Measurements from ENCODE around the gene CTCF. TPM values are rescaled to one million over a fixed set of nuclear protein-coding genes. Genes with fewer than 3 reads are reported as not detected.

CTCF gene
- total RNA-seq, 5 donors from 2014 or later (not counting 1 experiment from before 2014, with no cell fraction given) = 55.3 to 69.0 (median 64.0) TPM

GRCh38 chr16:67526149-67526791, 36.1 kb upstream of the CTCF start:
- H3K27me3 ChIP-seq (replicated peaks in 1 of 2; ENCODE audit: control insufficient read depth in 2 of 2, extremely low read depth in 1 of 2, insufficient read depth in 2 of 2, low read length in 1 of 2) = peaks cover 0 to 29% of the 10 kb centered on the region in 2 experiments
- Mint-ChIP-seq H3K4me3 (peak overlapping the region; percentile 28 to 80 (median 39)), H3K36me3 (no peaks in the 10 kb centered on the region), H3K4me1 (peaks cover 21 to 26% (median 25%) of the 10 kb centered on the region in 3 donors), H3K27me3 (peaks cover 10 to 14% of the 10 kb centered on the region in 2 donors), H3K9me3 (no peaks in the 10 kb centered on the region), H3K27ac (no peak overlapping the region)
- H3K27ac ChIP-seq (ENCODE audit: low read length) = no peak overlapping the region
- ATAC-seq (replicated peaks in 1 of 4) (no peak), DNase-seq (no peak)
- H3K4me1 ChIP-seq (ENCODE audit: control insufficient read depth in 1 of 2, extremely low read depth in 1 of 2, insufficient read depth in 2 of 2, low read length in 2 of 2) = peaks cover 8 to 39% of the 10 kb centered on the region in 2 experiments
- 88% methylated on average over 1 of the region's 3 CpGs for WGBS (ENCODE audit: insufficient coverage)
- ChIA-PET POLR2A (no interaction called here), CTCF (interaction anchor here (0.6 to 1.0 kb wide), 3 partner anchors 12 to 644 kb away, joined by 3 to 4 read pairs (median 4); no protein-coding TSS in a partner anchor)
- no peaks in the 10 kb centered on the region for H3K9me3 ChIP-seq
- H3K4me3 ChIP-seq (ENCODE audit: control insufficient read depth in 1 of 2, extremely low read depth in 1 of 2, low read length in 1 of 2) = no peak overlapping the region
- H3K36me3 ChIP-seq (ENCODE audit: control insufficient read depth in 2 of 2, extremely low read depth in 1 of 2, insufficient read depth in 1 of 2, low read length in 1 of 2) = no peaks in the 10 kb centered on the region

DNA sequence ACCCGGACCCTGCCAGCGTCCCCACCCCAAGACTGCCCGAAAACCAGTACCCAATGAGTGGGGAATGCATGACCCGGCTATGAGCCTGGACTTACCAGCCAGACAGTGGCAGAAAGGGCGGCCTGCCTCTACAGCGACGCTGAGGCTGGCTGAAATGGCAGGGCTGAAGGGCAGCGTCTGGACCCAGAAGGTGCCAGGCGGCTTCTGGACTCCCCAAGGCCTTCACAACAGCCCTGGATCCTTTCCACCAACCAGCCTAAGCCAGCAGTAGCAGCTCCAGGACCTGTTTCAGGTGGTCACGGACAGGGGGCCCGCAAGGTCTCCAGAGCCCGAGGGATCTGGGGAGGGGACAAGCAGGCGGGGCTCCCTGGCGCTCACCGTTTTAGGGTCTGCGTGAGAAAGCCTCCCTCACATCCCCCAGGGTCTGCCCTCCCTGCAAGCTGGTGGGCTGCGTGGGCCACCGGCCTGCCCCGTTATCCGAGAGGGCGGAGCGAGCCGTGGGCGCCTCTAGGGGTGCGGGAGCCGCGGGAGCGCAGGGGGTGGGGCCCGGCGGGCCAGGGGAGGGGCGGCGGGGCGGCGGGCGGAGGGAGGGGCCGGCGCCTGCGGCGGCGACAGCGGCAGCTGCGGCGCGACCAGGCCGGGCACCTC, 34.0 kb upstream of the CTCF start, which contains the start of gene RIPOR1:
TSS of gene RIPOR1 (plus strand) at position 608 of the 648 bp plus-strand sequence. CDS start 9,618 bp downstream, outside the sequence.
- Mint-ChIP-seq H3K4me1 (peaks cover 21 to 27% (median 26%) of the 10 kb centered on the region in 3 donors), H3K36me3 (no peaks in the 10 kb centered on the region), H3K27ac (peak within 1 kb of the TSS in 1 of 2 donors; percentile 59), H3K9me3 (no peaks in the 10 kb centered on the region), H3K4me3 (peak within 1 kb of the TSS; percentile 72 to 80 (median 80)), H3K27me3 (peaks cover 14 to 18% of the 10 kb centered on the region in 2 donors)
- CTCF ChIA-PET = no interaction called here
- 46% methylated on average over 19 of the region's 45 CpGs for WGBS (ENCODE audit: insufficient coverage)
- H3K4me1 ChIP-seq (ENCODE audit: control insufficient read depth in 1 of 2, extremely low read depth in 1 of 2, insufficient read depth in 2 of 2, low read length in 2 of 2) = peaks cover 8 to 35% of the 10 kb centered on the region in 2 experiments
- no peaks in the 10 kb centered on the region for H3K36me3 ChIP-seq (ENCODE audit: control insufficient read depth in 2 of 2, extremely low read depth in 1 of 2, insufficient read depth in 1 of 2, low read length in 1 of 2)
- DNase-seq (peak in 16 of 35 experiments; percentile 19 to 64 (median 40)), ATAC-seq (replicated peaks in 1 of 4) (peak; percentile 70 to 83 (median 74))
- POLR2A ChIA-PET = no interaction called here
- H3K9me3 ChIP-seq = no peaks in the 10 kb centered on the region
- no peak within 1 kb of the TSS for H3K27ac ChIP-seq (ENCODE audit: low read length)
- peak within 1 kb of the TSS; percentile 49 to 58 for H3K4me3 ChIP-seq (ENCODE audit: control insufficient read depth in 1 of 2, extremely low read depth in 1 of 2, low read length in 1 of 2)
- peaks cover 0 to 36% of the 10 kb centered on the region in 2 experiments for H3K27me3 ChIP-seq (replicated peaks in 1 of 2; ENCODE audit: control insufficient read depth in 2 of 2, extremely low read depth in 1 of 2, insufficient read depth in 2 of 2, low read length in 1 of 2)

GRCh38 chr16:67528870-67529581, 33.3 kb upstream of the CTCF start:
- POLR2A ChIA-PET = no interaction called here
- Histone ChIP-seq H3K9me3 (no peaks in the 10 kb centered on the region), H3K27ac (ENCODE audit: low read length) (no peak overlapping the region), H3K4me1 (ENCODE audit: control insufficient read depth in 1 of 2, extremely low read depth in 1 of 2, insufficient read depth in 2 of 2, low read length in 2 of 2) (peaks cover 8 to 35% of the 10 kb centered on the region in 2 experiments), H3K27me3 (replicated peaks in 1 of 2; ENCODE audit: control insufficient read depth in 2 of 2, extremely low read depth in 1 of 2, insufficient read depth in 2 of 2, low read length in 1 of 2) (peaks cover 0 to 36% of the 10 kb centered on the region in 2 experiments), H3K36me3 (ENCODE audit: control insufficient read depth in 2 of 2, extremely low read depth in 1 of 2, insufficient read depth in 1 of 2, low read length in 1 of 2) (no peaks in the 10 kb centered on the region), H3K4me3 (ENCODE audit: control insufficient read depth in 1 of 2, extremely low read depth in 1 of 2, low read length in 1 of 2) (peak overlapping the region; percentile 49 to 58)
- no peaks in the 10 kb centered on the region for H3K36me3 Mint-ChIP-seq
- H3K4me3 Mint-ChIP-seq = peak overlapping the region; percentile 72 to 80 (median 80)
- ATAC-seq (replicated peaks in 1 of 4) (peak; percentile 36 to 63 (median 52)), DNase-seq (peak in 5 of 35 experiments; percentile 24 to 35 (median 30))
- H3K9me3 Mint-ChIP-seq = no peaks in the 10 kb centered on the region
- WGBS (ENCODE audit: insufficient coverage) = 8% methylated on average over 52 of the region's 65 CpGs
- H3K4me1 Mint-ChIP-seq = peaks cover 21 to 29% (median 28%) of the 10 kb centered on the region in 3 donors
- no peak overlapping the region for H3K27ac Mint-ChIP-seq
- CTCF ChIA-PET = interaction anchor here (0.6 to 0.9 kb wide), 2 partner anchors 8 to 115 kb away, joined by 8 to 9 read pairs; no protein-coding TSS in a partner anchor
- H3K27me3 Mint-ChIP-seq = peaks cover 14 to 18% of the 10 kb centered on the region in 2 donors

DNA sequence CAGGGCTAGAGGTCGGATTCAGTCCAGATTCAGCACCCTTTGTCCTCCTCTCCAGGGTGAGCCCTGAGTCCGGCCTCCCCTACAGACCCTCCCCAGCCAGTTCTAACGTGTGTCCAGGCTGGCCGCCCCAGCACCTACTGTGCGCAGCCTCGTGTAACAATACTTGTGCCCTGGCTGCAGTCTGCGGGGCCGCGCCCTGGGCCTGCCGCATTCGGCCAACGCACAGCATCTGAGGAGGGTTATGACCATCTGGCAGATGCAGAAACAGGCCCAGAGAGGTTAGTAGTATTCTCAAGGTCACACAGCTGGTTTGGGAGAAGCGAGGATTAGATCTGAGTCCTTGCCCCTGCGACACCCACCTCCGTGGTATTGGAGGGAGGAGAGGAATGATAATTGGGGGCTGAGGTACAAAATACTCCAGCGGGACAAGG, 32.7 kb upstream of the CTCF start:
- Mint-ChIP-seq H3K27me3 (peaks cover 14 to 18% of the 10 kb centered on the region in 2 donors), H3K4me1 (peaks cover 21 to 30% (median 29%) of the 10 kb centered on the region in 3 donors), H3K36me3 (no peaks in the 10 kb centered on the region), H3K9me3 (no peaks in the 10 kb centered on the region), H3K27ac (peak overlapping the region in 1 of 2 donors; percentile 59), H3K4me3 (peak overlapping the region; percentile 72 to 80 (median 80))
- POLR2A ChIA-PET = no interaction called here
- H3K27ac ChIP-seq (ENCODE audit: low read length) = no peak overlapping the region
- WGBS (ENCODE audit: insufficient coverage) = 50% methylated on average over 16 of the region's 16 CpGs
- H3K4me3 ChIP-seq (ENCODE audit: control insufficient read depth in 1 of 2, extremely low read depth in 1 of 2, low read length in 1 of 2) = peak overlapping the region; percentile 49 to 58
- peaks cover 8 to 35% of the 10 kb centered on the region in 2 experiments for H3K4me1 ChIP-seq (ENCODE audit: control insufficient read depth in 1 of 2, extremely low read depth in 1 of 2, insufficient read depth in 2 of 2, low read length in 2 of 2)
- peaks cover 0 to 36% of the 10 kb centered on the region in 2 experiments for H3K27me3 ChIP-seq (replicated peaks in 1 of 2; ENCODE audit: control insufficient read depth in 2 of 2, extremely low read depth in 1 of 2, insufficient read depth in 2 of 2, low read length in 1 of 2)
- H3K36me3 ChIP-seq (ENCODE audit: control insufficient read depth in 2 of 2, extremely low read depth in 1 of 2, insufficient read depth in 1 of 2, low read length in 1 of 2) = no peaks in the 10 kb centered on the region
- no peaks in the 10 kb centered on the region for H3K9me3 ChIP-seq
- CTCF ChIA-PET = interaction anchor here (0.6 to 0.9 kb wide), 2 partner anchors 9 to 115 kb away, joined by 8 to 9 read pairs; no protein-coding TSS in a partner anchor
- DNase-seq (no peak), ATAC-seq (replicated peaks in 1 of 4) (no peak)

DNA sequence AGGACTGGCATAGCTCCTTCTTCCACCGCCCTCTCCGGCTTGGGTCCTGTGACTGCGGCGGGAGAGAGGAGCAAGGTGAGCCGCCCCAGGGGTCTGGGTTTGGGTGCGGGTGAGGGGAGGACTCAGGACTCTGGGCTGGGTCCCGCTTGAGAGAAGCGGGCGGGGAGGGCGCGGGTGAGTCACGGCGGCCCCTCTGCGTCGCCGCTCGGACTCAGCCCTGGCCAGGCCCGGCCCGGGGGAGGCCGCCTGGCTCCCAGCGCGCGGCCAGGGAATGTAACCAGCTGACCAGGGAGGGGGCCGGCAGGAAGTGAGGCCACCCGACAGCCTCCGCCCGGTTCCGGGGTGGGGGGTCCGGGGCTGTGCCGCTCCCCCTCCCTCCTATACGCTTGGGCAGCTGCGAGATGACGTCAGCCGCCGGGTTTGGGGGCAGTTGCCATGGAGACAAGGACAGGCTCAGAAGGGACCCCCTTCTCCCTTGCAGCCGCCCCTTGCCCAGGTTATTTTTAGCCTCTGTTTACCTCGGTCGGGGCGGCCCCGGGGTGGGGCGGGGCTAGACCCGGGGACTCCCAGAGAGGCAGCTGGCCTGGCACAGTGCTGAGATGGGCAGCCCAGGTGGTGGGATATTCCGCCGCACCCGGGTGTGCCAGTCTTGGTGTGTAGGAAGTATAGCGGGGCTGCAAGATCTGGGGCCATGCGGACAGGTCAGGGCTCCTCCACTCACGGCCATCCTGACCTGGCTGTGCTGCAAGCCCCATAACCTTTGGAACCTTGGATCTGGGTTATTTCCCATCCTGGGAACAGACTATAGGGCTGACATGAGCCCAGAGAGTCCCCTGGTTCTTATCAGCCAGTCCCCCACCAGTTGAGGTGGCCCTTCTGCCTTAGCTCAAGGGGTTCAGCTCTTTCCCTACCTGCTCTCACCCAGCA, 32.0 kb upstream of the CTCF start:
- ChIA-PET CTCF (interaction anchor here (0.5 to 0.9 kb wide), 3 partner anchors 9 to 49 kb away, joined by 3 to 8 read pairs (median 3); partner anchors contain the start of gene ATP6V0D1 (in 1 of the 2)), POLR2A (interaction anchor here in 1 of 2 donors (0.6 kb wide), 1 partner anchor 1635 kb away, joined by 7 read pairs; no protein-coding TSS in a partner anchor)
- peaks cover 21 to 34% (median 33%) of the 10 kb centered on the region in 3 donors for H3K4me1 Mint-ChIP-seq
- peaks cover 8 to 35% of the 10 kb centered on the region in 2 experiments for H3K4me1 ChIP-seq (ENCODE audit: control insufficient read depth in 1 of 2, extremely low read depth in 1 of 2, insufficient read depth in 2 of 2, low read length in 2 of 2)
- no peaks in the 10 kb centered on the region for H3K9me3 Mint-ChIP-seq
- H3K9me3 ChIP-seq = no peaks in the 10 kb centered on the region
- H3K36me3 ChIP-seq (ENCODE audit: control insufficient read depth in 2 of 2, extremely low read depth in 1 of 2, insufficient read depth in 1 of 2, low read length in 1 of 2) = no peaks in the 10 kb centered on the region
- H3K4me3 Mint-ChIP-seq = peak overlapping the region; percentile 72 to 80 (median 80)
- peak in 4 of 35 experiments; percentile 35 to 61 (median 45) for DNase-seq
- peaks cover 0 to 36% of the 10 kb centered on the region in 2 experiments for H3K27me3 ChIP-seq (replicated peaks in 1 of 2; ENCODE audit: control insufficient read depth in 2 of 2, extremely low read depth in 1 of 2, insufficient read depth in 2 of 2, low read length in 1 of 2)
- peak overlapping the region; percentile 49 to 58 for H3K4me3 ChIP-seq (ENCODE audit: control insufficient read depth in 1 of 2, extremely low read depth in 1 of 2, low read length in 1 of 2)
- H3K27ac ChIP-seq (ENCODE audit: low read length) = no peak overlapping the region
- ATAC-seq (replicated peaks in 1 of 4) = peak in 3 of 4 experiments; percentile 9 to 46 (median 18)
- H3K27me3 Mint-ChIP-seq = peaks cover 14 to 18% of the 10 kb centered on the region in 2 donors
- H3K36me3 Mint-ChIP-seq = no peaks in the 10 kb centered on the region
- WGBS (ENCODE audit: insufficient coverage) = 24% methylated on average over 46 of the region's 48 CpGs
- H3K27ac Mint-ChIP-seq = peak overlapping the region in 1 of 2 donors; percentile 59

All from T-cell (primary cell).